Measurements from ENCODE around the gene THSD4. TPM values are rescaled to one million over a fixed set of nuclear protein-coding genes. Genes with fewer than 3 reads are reported as not detected.

The THSD4 gene
- total and polyA plus RNA-seq, 2 donors (not counting 1 experiment from before 2014, with no cell fraction given): 43.1 to 95.5 TPM

GRCh38 chr15:71443538-71443937 is 328.3 kb downstream of the THSD4 start:
- TF ChIP-seq EZH2 (IDR thresholded peaks at IDR 0.05; ENCODE audit: low read length, missing control alignments): no peak
- TF ChIP-seq CTCF (conservative IDR thresholded peaks at IDR 0.05 in 1 of 2, IDR thresholded peaks at IDR 0.05 in 1 of 2; ENCODE audit: low read depth in 1 of 2, low read length in 2 of 2): peak; percentile 88 to 95
- Histone ChIP-seq H3K4me3 (replicated peaks in 1 of 4; ENCODE audit: control extremely low read depth in 1 of 4, insufficient read depth in 1 of 4, low read depth in 3 of 4, low read length in 4 of 4) (no peak overlapping the region), H3K79me2 (ENCODE audit: control insufficient read depth, insufficient read depth, low read length) (no peaks in the 10 kb centered on the region), H3K36me3 (ENCODE audit: control insufficient read depth, insufficient read depth, low read length) (no peaks in the 10 kb centered on the region), H2AFZ (ENCODE audit: low read length) (no peak overlapping the region), H3K4me1 (ENCODE audit: control insufficient read depth, extremely low read depth, insufficient read depth, low read length) (peaks cover 12% of the 10 kb centered on the region), H3K27me3 (ENCODE audit: control insufficient read depth, insufficient read depth, low read length) (no peaks in the 10 kb centered on the region), H3K9me3 (ENCODE audit: control insufficient read depth, insufficient read depth, low read depth, low read length) (no peaks in the 10 kb centered on the region), H3K27ac (ENCODE audit: insufficient read depth, low read length) (no peak overlapping the region), H3K9ac (ENCODE audit: insufficient read depth, low read length) (no peak overlapping the region), H3K4me2 (ENCODE audit: extremely low read depth, insufficient read depth, low read length) (no peak overlapping the region), H4K20me1 (ENCODE audit: control insufficient read depth, extremely low read depth, insufficient read depth, low read length) (no peaks in the 10 kb centered on the region)
- DNase-seq (ENCODE audit: low read depth in 2 of 2): peak; percentile 20 to 60

- Histone ChIP-seq H3K4me1 (ENCODE audit: control insufficient read depth, extremely low read depth, insufficient read depth, low read length) (peaks cover 12% of the 10 kb centered on the region), H3K4me2 (ENCODE audit: extremely low read depth, insufficient read depth, low read length) (no peak overlapping the region), H4K20me1 (ENCODE audit: control insufficient read depth, extremely low read depth, insufficient read depth, low read length) (no peaks in the 10 kb centered on the region), H2AFZ (ENCODE audit: low read length) (no peak overlapping the region), H3K27me3 (ENCODE audit: control insufficient read depth, insufficient read depth, low read length) (no peaks in the 10 kb centered on the region), H3K9me3 (ENCODE audit: control insufficient read depth, insufficient read depth, low read depth, low read length) (no peaks in the 10 kb centered on the region), H3K4me3 (replicated peaks in 1 of 4; ENCODE audit: control extremely low read depth in 1 of 4, insufficient read depth in 1 of 4, low read depth in 3 of 4, low read length in 4 of 4) (no peak overlapping the region), H3K9ac (ENCODE audit: insufficient read depth, low read length) (no peak overlapping the region), H3K79me2 (ENCODE audit: control insufficient read depth, insufficient read depth, low read length) (no peaks in the 10 kb centered on the region), H3K36me3 (ENCODE audit: control insufficient read depth, insufficient read depth, low read length) (no peaks in the 10 kb centered on the region), H3K27ac (ENCODE audit: insufficient read depth, low read length) (no peak overlapping the region)
- no peak for TF ChIP-seq CTCF (conservative IDR thresholded peaks at IDR 0.05 in 1 of 2, IDR thresholded peaks at IDR 0.05 in 1 of 2; ENCODE audit: low read depth in 1 of 2, low read length in 2 of 2)
- no peak for TF ChIP-seq EZH2 (IDR thresholded peaks at IDR 0.05; ENCODE audit: low read length, missing control alignments)
- DNase-seq (ENCODE audit: low read depth in 2 of 2): no peak
Observed at GRCh38 chr15:71444032-71444810, 328.9 kb downstream of the THSD4 start.

GRCh38 chr15:71444866-71445590 is 329.8 kb downstream of the THSD4 start:
- H3K9me3 ChIP-seq (ENCODE audit: control insufficient read depth, insufficient read depth, low read depth, low read length): no peaks in the 10 kb centered on the region
- H3K4me2 ChIP-seq (ENCODE audit: extremely low read depth, insufficient read depth, low read length): no peak overlapping the region
- H3K4me3 ChIP-seq (replicated peaks in 1 of 4; ENCODE audit: control extremely low read depth in 1 of 4, insufficient read depth in 1 of 4, low read depth in 3 of 4, low read length in 4 of 4): no peak overlapping the region
- no peak for TF ChIP-seq CTCF (conservative IDR thresholded peaks at IDR 0.05 in 1 of 2, IDR thresholded peaks at IDR 0.05 in 1 of 2; ENCODE audit: low read depth in 1 of 2, low read length in 2 of 2)
- TF ChIP-seq EZH2 (IDR thresholded peaks at IDR 0.05; ENCODE audit: low read length, missing control alignments): no peak
- peaks cover 12% of the 10 kb centered on the region for H3K4me1 ChIP-seq (ENCODE audit: control insufficient read depth, extremely low read depth, insufficient read depth, low read length)
- no peak overlapping the region for H3K9ac ChIP-seq (ENCODE audit: insufficient read depth, low read length)
- H4K20me1 ChIP-seq (ENCODE audit: control insufficient read depth, extremely low read depth, insufficient read depth, low read length): no peaks in the 10 kb centered on the region
- no peaks in the 10 kb centered on the region for H3K36me3 ChIP-seq (ENCODE audit: control insufficient read depth, insufficient read depth, low read length)
- peak in 1 of 2 donors; percentile 74 for DNase-seq (ENCODE audit: low read depth in 2 of 2)
- H3K27ac ChIP-seq (ENCODE audit: insufficient read depth, low read length): no peak overlapping the region
- H3K27me3 ChIP-seq (ENCODE audit: control insufficient read depth, insufficient read depth, low read length): no peaks in the 10 kb centered on the region
- H2AFZ ChIP-seq (ENCODE audit: low read length): no peak overlapping the region
- no peaks in the 10 kb centered on the region for H3K79me2 ChIP-seq (ENCODE audit: control insufficient read depth, insufficient read depth, low read length)

Data from fibroblast of lung (primary cell).